Ectodermal cell (in vitro differentiated cells): ENCODE data around the gene CELA2B.

Source experiments
- H3K27ac ChIP-seq: 2 replicates; pipeline ENCODE4 v1.7.0; 2013; ENCODE audit warnings: mild to moderate bottlenecking, low read depth, low read length; ENCODE audit not compliant: insufficient read depth, poor library complexity, severe bottlenecking
- H3K27me3 ChIP-seq: 2 replicates; pipeline ENCODE4 v1.7.0; 2013; ENCODE audit warnings: mild to moderate bottlenecking, low read length; ENCODE audit not compliant: insufficient read depth, control insufficient read depth, poor library complexity, severe bottlenecking
- H3K36me3 ChIP-seq: one replicate; pipeline ENCODE4 v1.7.0; 2013; ENCODE audit warnings: low read length; ENCODE audit not compliant: control insufficient read depth, insufficient read depth
- H3K4me1 ChIP-seq: one replicate; pipeline ENCODE4 v1.7.0; 2013; ENCODE audit warnings: low read length; ENCODE audit not compliant: control insufficient read depth, insufficient read depth
- H3K4me3 ChIP-seq: 2 replicates; pipeline ENCODE4 v1.7.0; 2013; ENCODE audit warnings: low read depth, low read length, control low read depth; ENCODE audit not compliant: insufficient read depth
- H3K9me3 ChIP-seq: 2 replicates; pipeline ENCODE4 v1.7.0; 2013; ENCODE audit warnings: mild to moderate bottlenecking, low read length, moderate library complexity; ENCODE audit not compliant: control insufficient read depth
- WGBS, 2 experiments: methylation state at CpG; one replicate each; pipeline ENCODE4 v1.1.7; 2013; ENCODE audit warnings: missing lambda C conversion rate in 2 of 2; 5-methylcytosine and 5-hydroxymethylcytosine counted together

The CELA2B gene

DNA sequence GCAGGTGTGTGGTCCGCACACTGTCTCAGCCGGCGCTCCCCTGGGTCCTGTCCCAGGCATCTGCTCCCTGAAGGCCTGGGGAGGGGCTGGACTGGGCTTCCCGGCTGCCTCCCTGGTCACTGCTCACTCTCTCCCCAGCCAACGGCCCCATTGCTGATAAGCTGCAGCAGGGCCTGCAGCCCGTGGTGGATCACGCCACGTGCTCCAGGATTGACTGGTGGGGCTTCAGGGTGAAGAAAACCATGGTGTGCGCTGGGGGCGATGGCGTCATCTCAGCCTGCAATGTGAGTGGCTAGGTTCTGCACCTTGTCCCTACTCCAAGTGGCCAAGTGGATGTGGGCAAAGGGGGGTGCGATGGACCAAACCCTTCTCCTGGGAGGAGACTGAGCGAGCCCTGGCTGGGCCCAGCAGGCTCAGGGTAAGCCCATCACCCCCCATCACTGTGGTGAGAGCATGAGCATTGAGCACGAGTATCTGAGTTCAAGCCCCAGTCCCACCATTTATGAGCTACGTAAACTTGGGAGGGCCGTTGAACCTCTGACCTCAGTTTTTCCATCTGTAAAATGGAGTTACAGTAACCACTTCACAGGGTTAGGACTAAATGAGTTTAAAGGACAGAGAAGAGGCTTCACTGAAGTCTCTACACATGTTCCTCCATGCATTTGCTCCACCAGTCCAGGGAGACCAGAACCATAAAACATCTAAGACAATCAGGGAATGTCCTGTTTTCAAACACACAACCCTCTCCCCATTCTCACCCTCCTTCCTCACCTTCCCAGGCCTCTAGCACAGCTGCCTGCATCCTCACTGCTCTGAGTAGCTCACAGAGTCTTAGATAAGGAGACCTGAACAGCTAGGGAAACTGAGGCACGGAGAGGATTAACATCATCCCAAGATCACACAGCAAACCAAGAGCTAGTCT, 31.2 kb upstream of the CELA2B start:
- Histone ChIP-seq H3K4me3 (no peak overlapping the region), H3K27ac (no peak overlapping the region), H3K9me3 (no peaks in the 10 kb centered on the region), H3K36me3 (no peaks in the 10 kb centered on the region), H3K27me3 (no peaks in the 10 kb centered on the region), H3K4me1 (no peaks in the 10 kb centered on the region)
- WGBS, 2 experiments = 91 to 92% methylated on average over 17 of the region's 17 CpGs

DNA sequence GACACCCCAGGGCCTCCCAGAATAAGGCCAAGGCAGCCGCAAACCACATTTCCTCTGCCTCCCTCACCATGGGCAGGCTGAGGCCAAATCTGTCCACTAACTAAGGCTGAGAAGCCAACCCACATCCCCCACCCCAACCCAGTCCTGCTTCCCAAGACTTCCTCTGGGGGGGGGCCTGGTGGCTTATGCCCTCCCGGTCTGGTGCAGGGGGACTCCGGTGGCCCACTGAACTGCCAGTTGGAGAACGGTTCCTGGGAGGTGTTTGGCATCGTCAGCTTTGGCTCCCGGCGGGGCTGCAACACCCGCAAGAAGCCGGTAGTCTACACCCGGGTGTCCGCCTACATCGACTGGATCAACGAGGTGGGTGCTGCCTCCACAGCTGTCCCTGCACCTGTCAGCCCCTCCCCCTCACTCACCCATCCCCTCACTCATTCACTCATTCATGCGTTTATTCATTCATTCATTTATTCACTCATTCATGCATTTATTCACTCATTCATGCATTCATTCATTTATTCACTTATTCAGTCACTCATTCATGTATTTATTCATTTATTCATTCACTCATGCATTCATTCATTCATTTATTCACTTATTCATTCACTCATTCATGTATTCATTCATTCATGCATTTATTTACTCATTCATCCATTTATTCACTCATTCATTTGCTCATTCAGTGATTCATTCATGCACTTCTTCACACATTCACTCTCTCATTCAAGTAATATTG, 30.3 kb upstream of the CELA2B start:
- Histone ChIP-seq H3K4me3 (no peak overlapping the region), H3K36me3 (no peaks in the 10 kb centered on the region), H3K27me3 (no peaks in the 10 kb centered on the region), H3K4me1 (no peaks in the 10 kb centered on the region), H3K27ac (no peak overlapping the region), H3K9me3 (no peaks in the 10 kb centered on the region)
- WGBS, 2 experiments = 91 to 93% methylated on average over 14 of the region's 14 CpGs

DNA sequence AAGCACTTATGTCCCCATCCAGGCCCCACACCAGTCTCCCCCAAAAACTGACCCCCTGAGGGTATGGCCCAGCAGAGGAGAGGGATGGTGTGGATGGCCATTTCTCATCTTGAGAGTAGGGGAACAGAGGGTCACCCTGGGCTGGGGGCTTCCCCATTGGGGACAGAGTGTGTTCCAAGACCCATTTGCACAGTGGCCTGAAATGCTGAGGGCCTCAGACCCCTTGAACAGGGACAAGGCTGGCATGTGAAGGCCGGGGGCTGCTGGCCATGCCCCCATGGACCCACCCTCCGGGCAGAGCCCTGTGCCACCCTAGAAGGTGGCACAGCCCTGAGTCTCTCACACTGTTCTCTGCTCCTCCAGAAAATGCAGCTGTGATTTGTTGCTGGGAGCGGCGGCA, 29.7 kb upstream of the CELA2B start:
- H3K4me3 ChIP-seq = no peak overlapping the region
- no peaks in the 10 kb centered on the region for H3K9me3 ChIP-seq
- H3K27me3 ChIP-seq = no peaks in the 10 kb centered on the region
- no peaks in the 10 kb centered on the region for H3K4me1 ChIP-seq
- H3K36me3 ChIP-seq = no peaks in the 10 kb centered on the region
- WGBS, 2 experiments = 88 to 90% methylated on average over 4 of the region's 4 CpGs
- no peak overlapping the region for H3K27ac ChIP-seq

DNA sequence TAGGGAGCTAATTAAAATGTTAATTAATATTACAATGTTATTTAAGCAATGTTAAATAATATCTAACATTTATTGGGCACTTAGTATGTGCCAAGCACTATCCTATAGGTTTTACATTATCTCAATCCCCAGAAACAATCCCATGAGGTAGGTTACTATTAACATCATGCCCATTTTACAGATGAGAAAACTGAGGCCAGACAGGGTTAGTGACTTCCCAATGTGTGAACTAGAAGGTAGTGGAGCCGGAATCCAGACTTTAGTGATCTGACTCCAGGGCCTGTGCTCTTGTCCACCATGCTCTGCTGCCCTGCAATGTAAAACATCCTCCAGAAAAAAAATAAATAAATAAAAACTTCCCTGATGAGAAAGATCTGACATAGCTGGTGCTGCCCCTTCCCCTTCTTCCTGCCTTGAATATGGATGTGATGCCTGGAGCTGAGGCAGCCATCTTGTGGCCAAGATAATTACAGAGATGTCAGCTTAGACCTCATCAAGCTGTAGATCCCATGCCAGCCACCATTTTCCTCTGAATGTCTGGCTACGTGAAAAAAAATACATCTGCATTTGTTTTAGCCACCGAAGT, 26.9 kb upstream of the CELA2B start:
- Histone ChIP-seq H3K27me3 (no peaks in the 10 kb centered on the region), H3K9me3 (no peaks in the 10 kb centered on the region), H3K4me1 (no peaks in the 10 kb centered on the region), H3K36me3 (no peaks in the 10 kb centered on the region), H3K4me3 (no peak overlapping the region), H3K27ac (no peak overlapping the region)
- WGBS, 2 experiments = 90 to 94% methylated on average over 3 of the region's 3 CpGs

DNA sequence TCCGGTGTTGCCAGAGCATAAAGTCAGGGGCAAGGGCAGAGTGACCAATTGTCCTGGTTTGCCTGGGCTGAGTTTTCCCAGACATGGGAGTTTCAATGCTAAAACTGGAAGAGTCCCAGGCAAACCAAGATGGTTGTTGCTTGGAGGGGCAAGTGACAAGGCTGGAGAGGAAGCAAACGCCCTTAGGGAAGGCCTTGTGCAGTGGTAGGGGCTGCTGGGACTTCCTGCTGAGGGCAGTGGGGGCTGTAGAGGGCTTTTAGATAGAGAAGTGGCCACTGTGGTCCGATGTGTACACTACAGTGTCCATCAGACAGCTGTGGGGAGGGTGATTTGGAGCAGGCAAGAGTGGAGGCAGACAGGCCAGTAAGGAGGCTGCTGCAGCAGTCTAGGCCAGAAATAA, 26.3 kb upstream of the CELA2B start:
- no peak overlapping the region for H3K4me3 ChIP-seq
- no peak overlapping the region for H3K27ac ChIP-seq
- 92 to 93% methylated on average over 3 of the region's 3 CpGs for WGBS, 2 experiments
- no peaks in the 10 kb centered on the region for H3K36me3 ChIP-seq
- no peaks in the 10 kb centered on the region for H3K4me1 ChIP-seq
- no peaks in the 10 kb centered on the region for H3K9me3 ChIP-seq
- no peaks in the 10 kb centered on the region for H3K27me3 ChIP-seq

DNA sequence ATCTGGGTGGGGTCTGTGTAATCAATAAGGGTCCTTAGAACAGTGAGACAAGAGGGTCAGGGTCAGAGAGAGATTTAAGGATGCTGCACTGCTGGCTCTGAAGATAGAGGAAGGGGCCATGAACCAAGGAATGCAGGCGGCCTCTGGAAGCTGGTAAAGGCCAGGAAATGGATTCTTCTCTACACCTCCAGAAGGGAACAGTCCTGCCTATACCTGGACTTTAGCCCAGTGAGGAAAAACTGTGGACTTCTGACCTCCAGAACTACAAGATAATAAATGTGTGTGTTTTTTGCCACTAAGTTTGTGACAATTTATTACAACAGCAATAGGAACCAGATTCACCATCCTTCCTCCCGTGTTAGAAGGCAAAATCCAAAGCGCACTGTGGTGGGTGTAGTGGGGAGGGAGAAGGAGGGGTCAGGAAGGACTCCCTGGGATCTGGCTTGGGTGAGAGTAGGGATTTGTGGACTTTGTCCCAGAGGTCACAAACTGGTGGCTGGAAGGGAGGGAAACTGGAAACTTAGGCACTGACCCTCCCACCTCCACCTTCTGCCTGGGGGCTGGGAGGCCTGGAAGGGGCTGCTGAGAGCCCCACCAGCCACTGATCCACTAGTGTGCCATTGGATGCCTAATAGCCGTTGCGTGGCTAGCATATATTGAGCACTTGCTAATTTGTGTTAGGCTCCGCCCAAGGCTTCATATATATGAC, 24.7 kb upstream of the CELA2B start:
- Histone ChIP-seq H3K36me3 (no peaks in the 10 kb centered on the region), H3K27ac (no peak overlapping the region), H3K4me3 (no peak overlapping the region), H3K9me3 (no peaks in the 10 kb centered on the region), H3K27me3 (no peaks in the 10 kb centered on the region), H3K4me1 (no peaks in the 10 kb centered on the region)
- WGBS, 2 experiments = 93 to 97% methylated on average over 6 of the region's 6 CpGs

DNA sequence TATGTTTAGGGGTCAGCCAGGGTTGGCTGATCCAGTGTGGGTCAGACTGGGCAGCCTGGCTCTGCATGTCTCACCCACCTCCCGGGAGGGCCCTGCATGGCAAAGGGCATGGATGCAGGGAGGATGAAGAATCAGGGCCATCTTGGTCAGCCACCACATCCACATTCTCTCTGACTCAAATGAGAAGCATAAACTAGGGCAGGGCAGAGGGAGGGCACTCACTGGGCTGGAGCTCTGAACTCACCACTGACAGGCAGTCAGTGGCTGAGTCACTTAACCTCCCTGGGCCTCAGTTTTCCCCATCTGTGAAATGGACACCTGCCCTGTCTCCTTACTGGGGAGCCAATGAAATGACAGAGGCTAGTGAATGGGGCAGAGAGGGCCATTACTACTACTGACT, 23.7 kb upstream of the CELA2B start:
- 88 to 93% methylated on average over 1 of the region's 1 CpG for WGBS, 2 experiments

DNA sequence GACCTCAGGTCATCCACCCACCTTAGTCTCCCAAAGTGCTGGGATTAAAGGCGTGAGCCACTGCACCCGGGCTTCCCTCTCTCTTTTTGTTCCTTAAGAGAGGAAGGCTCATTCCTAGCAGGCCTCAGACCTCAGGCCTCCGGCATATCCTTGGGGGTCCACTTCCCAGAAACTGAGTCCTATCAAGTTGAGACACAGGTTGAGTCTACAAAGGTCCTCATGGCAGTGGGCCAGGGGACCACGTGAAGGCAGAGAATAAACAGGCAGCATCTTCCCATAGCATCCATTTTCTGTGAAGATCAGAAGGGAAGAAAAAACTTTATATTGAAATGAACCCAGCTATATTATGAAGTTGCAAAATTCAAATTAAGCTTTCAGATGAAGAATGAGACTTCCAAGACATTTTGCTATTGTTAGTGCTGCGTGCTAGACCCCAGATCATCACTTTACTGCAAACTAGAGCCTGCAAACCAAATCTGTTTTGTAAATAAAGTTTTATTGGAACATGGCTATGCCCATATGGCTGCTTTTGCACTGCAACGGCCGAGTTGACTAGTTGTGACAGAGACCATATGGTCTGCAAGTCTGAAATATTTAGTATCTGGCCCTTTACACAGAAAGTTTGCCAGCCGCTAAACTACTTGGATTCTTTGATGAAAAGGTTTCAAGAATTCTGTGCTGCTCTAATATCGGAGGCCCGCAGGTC, 22.9 kb upstream of the CELA2B start:
- no peak overlapping the region for H3K4me3 ChIP-seq
- 93 to 95% methylated on average over 10 of the region's 10 CpGs for WGBS, 2 experiments
- no peaks in the 10 kb centered on the region for H3K9me3 ChIP-seq
- H3K36me3 ChIP-seq = no peaks in the 10 kb centered on the region
- H3K27me3 ChIP-seq = no peaks in the 10 kb centered on the region
- no peaks in the 10 kb centered on the region for H3K4me1 ChIP-seq
- H3K27ac ChIP-seq = no peak overlapping the region

More for the DNA sequence above, 23.7 kb upstream of the CELA2B start:
- Histone ChIP-seq H3K9me3 (no peaks in the 10 kb centered on the region), H3K36me3 (no peaks in the 10 kb centered on the region), H3K4me3 (no peak overlapping the region), H3K27me3 (no peaks in the 10 kb centered on the region), H3K4me1 (no peaks in the 10 kb centered on the region), H3K27ac (no peak overlapping the region)

DNA sequence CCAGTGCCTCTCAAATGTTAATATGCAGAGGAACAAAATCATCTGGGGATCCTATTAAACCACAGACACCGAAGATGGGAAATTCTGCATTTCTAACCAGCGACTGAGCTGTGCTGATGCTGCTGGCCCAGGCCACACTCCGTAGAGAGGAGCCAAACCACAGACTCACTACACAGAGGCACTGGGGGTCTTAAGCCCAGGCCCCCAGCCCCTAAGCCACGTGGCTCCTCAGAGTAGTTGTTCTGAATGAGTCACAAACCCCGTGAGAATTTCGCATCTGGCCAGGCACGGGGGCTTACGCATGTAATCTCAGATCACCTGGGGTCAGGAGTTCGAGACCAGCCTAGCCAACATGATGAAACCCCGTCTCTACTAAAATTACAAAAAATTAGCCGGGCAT, 22.2 kb upstream of the CELA2B start:
- H3K36me3 ChIP-seq = no peaks in the 10 kb centered on the region
- H3K27ac ChIP-seq = no peak overlapping the region
- H3K9me3 ChIP-seq = no peaks in the 10 kb centered on the region
- no peak overlapping the region for H3K4me3 ChIP-seq
- H3K27me3 ChIP-seq = no peaks in the 10 kb centered on the region
- 84 to 89% methylated on average over 11 of the region's 11 CpGs for WGBS, 2 experiments
- H3K4me1 ChIP-seq = no peaks in the 10 kb centered on the region
